Endothelial cell of umbilical vein (primary cell): Measurements from ENCODE around the gene LAMB1. TPM values are rescaled to one million over a fixed set of nuclear protein-coding genes. Genes with fewer than 3 reads are reported as not detected.

Experiments used
- BruUV-seq: library from RNA; stranded (reverse); fragments of 400-500 nt; replicated peaks from 2 replicates; lab custom pipeline; 2021; lab: Mats Ljungman, UMichigan
- CTCF ChIA-PET: fragments of 300-600, 350-600 bp; sonication (Branson Sonifier 250); formaldehyde crosslinking; loops from one replicate; lab custom pipeline; 2021; ENCODE audit warnings: antibody characterized with exemption, inconsistent platforms; lab: Charles Lee
- POLR2A ChIA-PET: fragments of 300-600, 350-600 bp; sonication (Branson Sonifier 250); formaldehyde crosslinking; loops from one replicate; lab custom pipeline; 2021; ENCODE audit warnings: antibody characterized with exemption, inconsistent platforms; lab: Charles Lee
- DNase-seq: peaks from one replicate; pipeline ENCODE4 v3.0.0-alpha.2; 2011; ENCODE audit warnings: low read depth, low spot score
- FAIRE-seq: peaks from 2 replicates; lab custom pipeline; 2011; peaks lifted over from hg19 to GRCh38; lab: Jason Lieb, UNC
- H2AFZ ChIP-seq: 2 replicates; pipeline ENCODE4 v1.6.0; 2012; ENCODE audit warnings: low read depth, low read length, control low read depth, inconsistent platforms
- H3K27ac ChIP-seq: 2 replicates; pipeline ENCODE4 v1.5.1; 2011; ENCODE audit warnings: low read depth, mild to moderate bottlenecking, control low read depth, low read length, moderate library complexity; ENCODE audit not compliant: insufficient read depth
- H3K27me3 ChIP-seq, 2 experiments: 2 replicates each; pipeline versions ENCODE4 v1.6.0 to v1.6.1; 2011; ENCODE audit warnings: low read length in 2 of 2, mixed read lengths in 1 of 2; ENCODE audit not compliant: control insufficient read depth in 2 of 2, insufficient read depth in 2 of 2
- H3K36me3 ChIP-seq, 2 experiments: 2 replicates in 1 of 2; 3 replicates in 1 of 2; pipeline ENCODE4 v1.5.1; 2011; ENCODE audit warnings: low read length in 2 of 2, mild to moderate bottlenecking in 1 of 2, moderate library complexity in 1 of 2; ENCODE audit not compliant: control insufficient read depth in 2 of 2, insufficient read depth in 2 of 2; ENCODE audit errors: extremely low read depth in 1 of 2
- H3K4me1 ChIP-seq: 3 replicates; pipeline ENCODE4 v1.5.1; 2011; ENCODE audit warnings: mild to moderate bottlenecking, low read length; ENCODE audit not compliant: control insufficient read depth, insufficient read depth; ENCODE audit errors: extremely low read depth
- H3K4me2 ChIP-seq: 2 replicates; pipeline ENCODE4 v1.6.1; 2011; ENCODE audit warnings: low read length, control low read depth, mixed read lengths; ENCODE audit not compliant: insufficient read depth
- H3K4me3 ChIP-seq, 3 experiments: fragments of 200-600 bp in 1 of 3; sonication (generic), shearing (Covaris generic) in 1 of 3; replicated peaks in 1 of 3; 2 replicates each; pipeline ENCODE4 v1.5.1; 2011 to 2016; ENCODE audit warnings: control low read depth in 3 of 3, low read length in 3 of 3, mild to moderate bottlenecking in 2 of 3, inconsistent platforms in 1 of 3, low read depth in 1 of 3, moderate library complexity in 1 of 3; ENCODE audit not compliant: insufficient read depth in 1 of 3
- H3K79me2 ChIP-seq: 2 replicates; pipeline ENCODE4 v1.6.0; 2012; ENCODE audit warnings: low read length, inconsistent platforms; ENCODE audit not compliant: control insufficient read depth, insufficient read depth
- H3K9ac ChIP-seq: replicated peaks from 2 replicates; pipeline ENCODE3; 2011; ENCODE audit warnings: low read length, control low read depth; ENCODE audit not compliant: insufficient read depth; ENCODE audit errors: extremely low read depth
- H3K9me1 ChIP-seq: replicated peaks from 3 replicates; pipeline ENCODE4 v1.6.0; 2011; ENCODE audit warnings: mild to moderate bottlenecking, low read length; ENCODE audit not compliant: control insufficient read depth, insufficient read depth; ENCODE audit errors: extremely low read depth
- H3K9me3 ChIP-seq: replicated peaks from 2 replicates; pipeline ENCODE4 v1.5.1; 2012; ENCODE audit warnings: low read length, inconsistent platforms; ENCODE audit not compliant: control insufficient read depth, insufficient read depth
- H4K20me1 ChIP-seq: replicated peaks from 2 replicates; pipeline ENCODE3; 2011; ENCODE audit warnings: mild to moderate bottlenecking, low read length; ENCODE audit not compliant: control insufficient read depth, insufficient read depth; ENCODE audit errors: extremely low read depth
- CTCF ChIP-seq, 2 donors: IDR thresholded peaks; 1 replicate in 1 of 2; 2 replicates in 1 of 2; pipeline ENCODE4 v1.5.1; 2011; ENCODE audit warnings: low read length in 2 of 2, mild to moderate bottlenecking in 2 of 2, moderate library complexity in 2 of 2, control low read depth in 1 of 2, inconsistent platforms in 1 of 2, low read depth in 1 of 2; ENCODE audit not compliant: insufficient read depth in 1 of 2; ENCODE audit errors: extremely low read depth in 1 of 2
- EZH2 ChIP-seq: IDR thresholded peaks from 2 replicates; pipeline ENCODE4 v1.6.1; 2012; ENCODE audit warnings: borderline replicate concordance, low read depth, mild to moderate bottlenecking, moderate library complexity, low read length, inconsistent platforms; ENCODE audit not compliant: severe bottlenecking
- FOS ChIP-seq: IDR thresholded peaks from 2 replicates; pipeline ENCODE4 v1.6.1; 2011; ENCODE audit warnings: mild to moderate bottlenecking, low read length, moderate library complexity, borderline replicate concordance; ENCODE audit not compliant: insufficient read depth
- GATA2 ChIP-seq: IDR thresholded peaks from 2 replicates; pipeline ENCODE4 v1.7.0; 2011; ENCODE audit warnings: low read depth, mild to moderate bottlenecking, moderate library complexity, mixed read lengths, low read length; ENCODE audit not compliant: insufficient read length, insufficient read depth
- JUN ChIP-seq: IDR thresholded peaks from 2 replicates; pipeline ENCODE4 v1.6.1; 2011; ENCODE audit warnings: borderline replicate concordance, low read depth; ENCODE audit not compliant: insufficient read length, insufficient read depth
- MYC ChIP-seq: IDR thresholded peaks from one replicate; pipeline ENCODE4 v1.6.1; 2011; ENCODE audit warnings: mild to moderate bottlenecking, low read depth, low read length
- POLR2A ChIP-seq: IDR thresholded peaks from 2 replicates; pipeline ENCODE4 v1.6.1; 2012; ENCODE audit warnings: low read depth, mild to moderate bottlenecking, control low read depth, low read length
- POLR2AphosphoS5 ChIP-seq: IDR thresholded peaks from 2 replicates; pipeline ENCODE4 v1.6.1; 2012; ENCODE audit warnings: low read depth, mild to moderate bottlenecking, control low read depth, low read length, moderate library complexity; ENCODE audit not compliant: insufficient read depth
- dilution Hi-C: fragments of 300-500 bp; cut with MboI; formaldehyde crosslinking; loops from one replicate; pipeline ENCODE4 v1.15.0; 2019; ENCODE audit warnings: low sequenced_read_pairs; ENCODE audit not compliant: extremely low pct_ligation_motif_present
- intact Hi-C: fragments of 100-400 bp; cut with micrococcal nuclease; formaldehyde crosslinking; loops from one replicate; pipeline ENCODE4 v1.10.0; 2022
- polyA plus RNA-seq, 4 experiments: library from polyadenylated mRNA; depleted of rRNA in 3 of 4; stranded (reverse) in 3 of 4; unstranded in 1 of 4; fragments of >200 nt; gene quantifications; 2 replicates each; pipeline versions ENCODE4 v1.2.1 to v1.2.3, GENCODE V29; 2011 to 2012; ENCODE audit warnings: missing spikeins in 1 of 4
- total RNA-seq: library from RNA; stranded (reverse); gene quantifications from 2 replicates; pipeline ENCODE4 v1.2.3, GENCODE V29; 2021
- TF ChIP-seq, protein P1 (sequence below): IDR thresholded peaks from 2 replicates; pipeline ENCODE4 v1.6.1; 2011; ENCODE audit not compliant: insufficient read depth, insufficient read length

The LAMB1 gene
- total and polyA plus RNA-seq, 2 donors (not counting 3 experiments of a cell fraction or from before 2014, with no cell fraction given) = 588 to 703 TPM

- H3K27ac ChIP-seq = no peak overlapping the region
These were observed 49.0 kb downstream of the LAMB1 start for GRCh38 chr7:107953924-107954303.

More at GRCh38 chr7:107953924-107954303, 49.0 kb downstream of the LAMB1 start:
- Histone ChIP-seq H3K9ac (no peak overlapping the region), H3K9me1 (no peaks in the 10 kb centered on the region), H4K20me1 (no peaks in the 10 kb centered on the region), H3K36me3 (peaks cover 46 to 61% of the 10 kb centered on the region in 2 experiments), H3K27me3 (no peaks in the 10 kb centered on the region), H3K4me2 (no peak overlapping the region), H3K9me3 (no peaks in the 10 kb centered on the region), H3K4me1 (peaks cover 51% of the 10 kb centered on the region), H3K4me3 (no peak overlapping the region), H2AFZ (no peak overlapping the region), H3K79me2 (peaks cover 24% of the 10 kb centered on the region)
- ChIA-PET POLR2A (interaction anchor here (0.6 kb wide), 1 partner anchor 55 kb away, joined by 3 read pairs; no protein-coding TSS in a partner anchor), CTCF (interaction anchor here (1.7 kb wide), 1 partner anchor 192 kb away, joined by 5 read pairs; no protein-coding TSS in a partner anchor)
- dilution Hi-C loops = no loop called here
- TF ChIP-seq MYC = no peak
- TF ChIP-seq, protein P1, sequence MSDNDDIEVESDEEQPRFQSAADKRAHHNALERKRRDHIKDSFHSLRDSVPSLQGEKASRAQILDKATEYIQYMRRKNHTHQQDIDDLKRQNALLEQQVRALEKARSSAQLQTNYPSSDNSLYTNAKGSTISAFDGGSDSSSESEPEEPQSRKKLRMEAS = no peak
- no peak for TF ChIP-seq CTCF (IDR thresholded peaks at IDR 0.05; ENCODE audit: extremely low read depth in 1 of 2, insufficient read depth in 1 of 2, low read depth in 1 of 2, low read length in 2 of 2)
- TF ChIP-seq POLR2AphosphoS5 = no peak
- no peak for TF ChIP-seq GATA2
- no peak for TF ChIP-seq EZH2
- TF ChIP-seq FOS = no peak
- TF ChIP-seq POLR2A = no peak
- no peak for TF ChIP-seq JUN
- no peak for FAIRE-seq
- intact Hi-C loops = no loop called here
- BruUV-seq = no TSS peak
- DNase-seq = no peak
